Upper lobe of right lung (tissue), 1 donor: ENCODE results near the gene NIF3L1. TPM values are rescaled to one million over a fixed set of nuclear protein-coding genes. Genes with fewer than 3 reads are reported as not detected.

ENCODE experiments used
- ATAC-seq: fragments of 200-7000 bp; cut with Tn5 transposase; one replicate; pipeline ENCODE4 v1.9.1; 2020; ENCODE audit warnings: mild to moderate bottlenecking, moderate library complexity
- DNase-seq: peaks from one replicate; pipeline ENCODE4 v3.0.0-alpha.2; 2020
- H3K27ac ChIP-seq: fragments of 200-600 bp; one replicate; pipeline ENCODE4 v1.8.0; 2022
- H3K27me3 ChIP-seq: fragments of 200-600 bp; one replicate; pipeline ENCODE4 v1.8.0; 2022; ENCODE audit warnings: mild to moderate bottlenecking
- H3K36me3 ChIP-seq: fragments of 200-600 bp; one replicate; pipeline ENCODE4 v1.8.0; 2022
- H3K4me1 ChIP-seq: fragments of 200-600 bp; one replicate; pipeline ENCODE4 v1.8.0; 2022
- H3K4me3 ChIP-seq: fragments of 200-600 bp; one replicate; pipeline ENCODE4 v1.8.0; 2022; ENCODE audit warnings: mild to moderate bottlenecking
- H3K9me3 ChIP-seq: fragments of 200-600 bp; one replicate; pipeline ENCODE4 v1.8.0; 2022
- CTCF ChIP-seq: fragments of 200-600 bp; IDR thresholded peaks from one replicate; pipeline ENCODE4 v1.8.0; 2022; ENCODE audit warnings: antibody characterized with exemption
- intact Hi-C: fragments of 100-400 bp; cut with DNase I; formaldehyde crosslinking; loops from one replicate; pipeline ENCODE4 v1.11.0; 2022
- total RNA-seq: library from RNA; stranded (reverse); fragmentation: NEBNext Ultra II Directional; extraction: Animal tissue kit (Norgen Biotek cat#: 25700); gene quantifications from one replicate; pipeline ENCODE4 v1.2.1, GENCODE V29; 2021
- donor health status: DM: no; HTN: yes; CAD: no; lungs with severe emphysema.

Gene NIF3L1
- total RNA-seq, 1 donor from 2014 or later, result 13.8 TPM

DNA sequence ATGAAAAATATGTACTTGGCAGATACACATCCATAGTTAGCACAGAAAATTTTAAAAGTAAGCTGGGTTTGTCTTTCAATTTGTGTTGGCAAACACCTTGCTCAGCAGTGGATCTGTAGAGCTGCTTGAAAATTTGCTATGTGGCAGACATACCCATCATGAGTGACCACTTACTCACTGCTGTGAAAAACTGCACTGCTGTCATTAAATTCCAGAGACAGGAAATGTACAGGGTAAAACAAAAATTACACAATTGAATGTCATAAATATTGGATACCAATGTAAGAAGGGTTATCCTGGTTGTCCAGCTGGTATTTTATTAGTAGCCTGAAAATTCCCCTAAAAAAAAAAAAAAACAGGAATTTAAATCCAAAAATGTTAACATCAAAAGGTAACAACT is 24.5 kb downstream of the NIF3L1 start:
- no peak overlapping the region for H3K27ac ChIP-seq
- no peaks in the 10 kb centered on the region for H3K9me3 ChIP-seq
- H3K4me1 ChIP-seq, result no peaks in the 10 kb centered on the region
- ATAC-seq, result no peak
- DNase-seq, result no peak
- peaks cover 92% of the 10 kb centered on the region for H3K36me3 ChIP-seq
- H3K27me3 ChIP-seq, result no peaks in the 10 kb centered on the region
- no peak for TF ChIP-seq CTCF
- H3K4me3 ChIP-seq, result no peak overlapping the region
- intact Hi-C loops, result no loop called here

DNA sequence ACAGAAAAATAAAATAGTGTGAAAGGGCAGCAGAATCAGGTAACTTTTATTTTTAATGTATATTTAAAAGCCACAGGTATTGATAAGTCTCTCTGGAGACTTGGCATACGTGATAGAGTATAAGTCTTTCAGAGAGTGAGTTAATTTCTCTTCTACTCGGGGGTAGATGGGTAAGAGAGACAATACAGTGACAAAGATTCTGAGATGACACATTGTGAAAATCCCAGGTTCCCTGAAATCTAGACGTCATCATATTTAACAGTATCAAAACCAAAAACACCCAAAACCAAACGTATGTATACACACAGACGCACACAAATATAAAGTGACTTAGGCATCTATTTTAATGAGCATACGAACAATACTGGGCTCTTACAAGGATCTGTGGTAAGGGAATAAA is 33.3 kb downstream of the NIF3L1 start:
- no peak for TF ChIP-seq CTCF
- ATAC-seq (no peak), DNase-seq (no peak)
- Histone ChIP-seq H3K27ac (no peak overlapping the region), H3K36me3 (peaks cover 79% of the 10 kb centered on the region), H3K4me1 (no peaks in the 10 kb centered on the region), H3K4me3 (no peak overlapping the region), H3K27me3 (no peaks in the 10 kb centered on the region), H3K9me3 (no peaks in the 10 kb centered on the region)
- intact Hi-C loops, result no loop called here

DNA sequence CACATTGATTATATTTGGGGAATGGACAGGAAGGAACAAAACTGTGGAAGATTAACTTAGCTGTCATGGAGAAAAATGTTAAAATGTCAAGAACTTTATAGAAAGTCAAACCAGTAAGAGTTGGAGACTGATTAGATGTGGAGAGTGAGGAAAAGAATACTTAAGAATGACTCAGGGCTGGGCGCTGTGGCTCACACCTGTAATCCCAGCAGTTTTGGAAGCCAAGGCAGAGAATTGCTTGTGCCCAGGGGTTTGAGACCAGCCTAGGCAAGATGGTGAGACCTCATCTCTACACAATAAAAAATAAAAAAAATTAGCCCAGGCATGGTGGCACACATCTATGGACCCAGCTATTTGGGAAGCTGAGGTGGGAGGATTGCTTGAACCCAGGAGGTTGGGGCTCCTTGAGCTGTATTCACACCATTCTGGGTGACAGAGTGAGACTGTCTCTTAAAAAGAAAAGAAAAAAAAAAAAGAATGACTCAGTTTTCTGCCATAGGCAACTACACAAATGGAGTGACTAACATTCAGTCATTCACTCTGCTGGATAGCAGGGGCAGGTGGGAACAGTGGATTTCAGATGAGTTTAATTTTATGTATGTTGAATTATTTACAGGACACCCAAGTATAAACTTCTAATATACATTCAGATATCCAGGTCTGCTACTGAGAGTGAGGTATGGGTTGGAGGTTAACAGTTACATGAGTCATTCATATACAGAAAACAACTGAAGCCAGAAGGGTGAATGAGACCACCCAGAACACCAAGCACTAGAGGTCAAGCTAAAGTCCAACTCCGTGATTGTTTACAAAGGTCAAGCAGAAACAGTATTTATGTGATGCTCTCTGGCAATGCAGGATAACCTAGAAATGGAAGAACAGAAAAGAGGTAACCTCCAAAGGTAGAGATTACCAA is 40.4 kb downstream of the NIF3L1 start:
- TF ChIP-seq CTCF, result no peak
- ATAC-seq, result no peak
- H3K4me1 ChIP-seq, result no peaks in the 10 kb centered on the region
- H3K4me3 ChIP-seq, result no peak overlapping the region
- H3K9me3 ChIP-seq, result no peaks in the 10 kb centered on the region
- no peaks in the 10 kb centered on the region for H3K27me3 ChIP-seq
- peaks cover 82% of the 10 kb centered on the region for H3K36me3 ChIP-seq
- no peak overlapping the region for H3K27ac ChIP-seq
- intact Hi-C loops, result no loop called here
- no peak for DNase-seq

DNA sequence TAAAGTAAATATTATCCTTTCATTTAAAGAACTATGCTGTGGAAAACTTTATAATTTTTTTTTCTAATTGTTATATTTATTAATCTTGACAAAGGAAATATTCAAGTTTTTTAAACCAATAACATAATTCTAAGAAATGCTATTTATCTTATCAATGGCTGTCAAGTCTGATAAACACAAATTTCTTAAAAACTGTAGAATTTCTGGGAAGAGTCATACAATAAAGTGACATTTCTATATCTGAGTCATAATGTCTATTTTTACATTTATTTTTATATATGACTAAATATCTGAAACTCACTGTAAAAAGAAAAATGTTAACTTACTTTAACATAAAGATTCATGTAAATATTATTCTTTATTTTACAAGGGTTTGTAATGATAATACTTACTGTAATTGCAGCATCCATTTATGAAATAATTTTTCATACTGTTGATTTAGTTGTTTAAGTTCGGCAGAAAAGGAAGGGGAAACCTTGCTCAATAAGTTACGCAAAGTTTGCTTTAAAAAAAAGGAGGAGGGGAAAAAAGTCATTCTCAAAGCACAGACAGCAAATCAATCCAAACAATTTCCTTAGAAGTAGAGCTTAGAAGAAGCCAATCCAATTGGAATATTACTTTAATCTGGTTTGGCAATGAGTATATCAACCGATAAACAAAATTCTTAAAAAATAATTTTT is 41.9 kb downstream of the NIF3L1 start:
- DNase-seq, result no peak
- H3K9me3 ChIP-seq, result no peaks in the 10 kb centered on the region
- peaks cover 82% of the 10 kb centered on the region for H3K36me3 ChIP-seq
- no peak for ATAC-seq
- intact Hi-C loops, result no loop called here
- TF ChIP-seq CTCF, result no peak
- no peaks in the 10 kb centered on the region for H3K4me1 ChIP-seq
- H3K4me3 ChIP-seq, result no peak overlapping the region
- H3K27ac ChIP-seq, result no peak overlapping the region
- H3K27me3 ChIP-seq, result no peaks in the 10 kb centered on the region

DNA sequence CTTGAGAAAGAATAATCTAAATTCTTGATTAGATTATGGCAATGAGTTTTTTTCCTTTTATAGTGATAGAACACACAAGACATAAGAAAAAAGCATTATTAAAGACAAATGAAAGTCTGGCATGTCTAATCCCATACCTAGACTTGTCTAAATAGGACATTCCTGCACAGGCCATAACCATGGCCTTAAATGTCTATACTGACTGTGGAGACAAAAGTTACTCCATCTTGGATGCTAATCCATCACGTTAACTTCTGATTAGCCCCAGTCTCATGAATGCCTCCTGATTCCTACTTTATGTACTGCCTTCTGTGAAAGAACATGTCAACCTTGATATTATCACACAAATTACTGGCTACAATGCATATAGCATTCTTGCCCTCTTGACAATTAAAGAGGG is 50.7 kb downstream of the NIF3L1 start:
- H3K36me3 ChIP-seq, result peaks cover 87% of the 10 kb centered on the region
- H3K9me3 ChIP-seq, result no peaks in the 10 kb centered on the region
- ATAC-seq, result no peak
- no peak for DNase-seq
- H3K4me1 ChIP-seq, result no peaks in the 10 kb centered on the region
- intact Hi-C loops, result no loop called here
- H3K4me3 ChIP-seq, result no peak overlapping the region
- no peaks in the 10 kb centered on the region for H3K27me3 ChIP-seq
- TF ChIP-seq CTCF, result no peak
- H3K27ac ChIP-seq, result no peak overlapping the region
